Lung (tissue), 12 donors: ENCODE results near the gene TSPEAR. TPM values are rescaled to one million over a fixed set of nuclear protein-coding genes. Genes with fewer than 3 reads are reported as not detected.

ENCODE experiments used
- ATAC-seq: fragments of 200-7000 bp; cut with Tn5 transposase; one replicate; pipeline ENCODE4 v1.9.1; 2020; ENCODE audit warnings: moderate number of reproducible peaks; ENCODE audit not compliant: insufficient read depth, low FRiP score
- DNase-seq, 3 donors: peaks; one replicate each; pipeline ENCODE4 v3.0.0-alpha.2; 2013 to 2017
- H3K27ac ChIP-seq, 2 donors: one replicate each; pipeline ENCODE4 v1.5.1; 2013; ENCODE audit warnings: mild to moderate bottlenecking in 2 of 2, moderate library complexity in 2 of 2, control low read depth in 1 of 2, inconsistent platforms in 1 of 2, low read depth in 1 of 2, low read length in 1 of 2
- H3K27me3 ChIP-seq, 3 donors: one replicate each; pipeline ENCODE4 v1.5.1; 2013; ENCODE audit warnings: low read length in 2 of 3; ENCODE audit not compliant: control insufficient read depth in 3 of 3, insufficient read depth in 3 of 3
- H3K36me3 ChIP-seq, 4 donors: one replicate each; pipeline ENCODE4 v1.5.1; 2013; ENCODE audit warnings: low read length in 4 of 4, mild to moderate bottlenecking in 1 of 4, moderate library complexity in 1 of 4; ENCODE audit not compliant: control insufficient read depth in 4 of 4, insufficient read depth in 4 of 4
- H3K4me1 ChIP-seq, 5 donors: one replicate each; pipeline ENCODE4 v1.5.1; 2013; ENCODE audit warnings: low read length in 5 of 5, mild to moderate bottlenecking in 2 of 5, moderate library complexity in 1 of 5; ENCODE audit not compliant: control insufficient read depth in 5 of 5, insufficient read depth in 5 of 5
- H3K4me3 ChIP-seq: one replicate; pipeline ENCODE4 v1.5.1; 2013; ENCODE audit warnings: mild to moderate bottlenecking, control low read depth, moderate library complexity
- H3K9ac ChIP-seq, 2 donors: one replicate each; pipeline ENCODE4 v1.5.1; 2013; ENCODE audit warnings: low read length in 2 of 2, control low read depth in 1 of 2; ENCODE audit not compliant: insufficient read depth in 1 of 2
- H3K9me3 ChIP-seq, 4 donors: one replicate each; pipeline ENCODE4 v1.5.1; 2013; ENCODE audit warnings: low read length in 3 of 4, mild to moderate bottlenecking in 1 of 4, moderate library complexity in 1 of 4; ENCODE audit not compliant: control insufficient read depth in 4 of 4, insufficient read depth in 3 of 4
- CTCF ChIP-seq: IDR thresholded peaks from 2 replicates; pipeline ENCODE4 v1.5.1; 2012; ENCODE audit warnings: mild to moderate bottlenecking; ENCODE audit errors: control extremely low read depth, extremely low read depth
- WGBS, 2 donors: extraction: QIAGEN DNeasy Blood & Tissue Kit; methylation state at CpG; one replicate each; pipeline ENCODE4 v1.1.7; 2013; 5-methylcytosine and 5-hydroxymethylcytosine counted together
- polyA plus RNA-seq, 2 donors: library from polyadenylated mRNA; stranded (reverse); fragments of 200-250 nt; gene quantifications; one replicate each; pipeline ENCODE4 v1.2.1, GENCODE V29; 2013
- total RNA-seq, 2 donors: library from RNA; depleted of rRNA in 1 of 2; stranded (reverse); fragments of >200 nt in 1 of 2; gene quantifications; one replicate each; pipeline ENCODE4 v1.2.1, GENCODE V29; 2014 to 2021
- donor health status: control.
- donor health status: control.
- donor health status: Bipolar disorder and iron deficiency.
- donor health status: healthy.
- donor health status: DM: yes; HTN: yes; CAD: no.

The TSPEAR gene
- total and polyA plus RNA-seq, 4 donors = 0.02 to 2.1 (median 0.27) TPM

GRCh38 chr21:44535963-44536362 lies 175.4 kb downstream of the TSPEAR start:
- no peak for TF ChIP-seq CTCF
- Histone ChIP-seq H3K9me3 (peaks cover 0 to 9% (median 0%) of the 10 kb centered on the region in 4 donors), H3K27ac (no peak overlapping the region), H3K4me1 (no peaks in the 10 kb centered on the region), H3K4me3 (no peak overlapping the region), H3K9ac (no peak overlapping the region), H3K27me3 (no peaks in the 10 kb centered on the region), H3K36me3 (no peaks in the 10 kb centered on the region)
- 57 to 77% methylated on average over 7 of the region's 7 CpGs for WGBS, 2 donors
- ATAC-seq = no peak
- DNase-seq = peak in 2 of 3 donors; percentile 12

DNA sequence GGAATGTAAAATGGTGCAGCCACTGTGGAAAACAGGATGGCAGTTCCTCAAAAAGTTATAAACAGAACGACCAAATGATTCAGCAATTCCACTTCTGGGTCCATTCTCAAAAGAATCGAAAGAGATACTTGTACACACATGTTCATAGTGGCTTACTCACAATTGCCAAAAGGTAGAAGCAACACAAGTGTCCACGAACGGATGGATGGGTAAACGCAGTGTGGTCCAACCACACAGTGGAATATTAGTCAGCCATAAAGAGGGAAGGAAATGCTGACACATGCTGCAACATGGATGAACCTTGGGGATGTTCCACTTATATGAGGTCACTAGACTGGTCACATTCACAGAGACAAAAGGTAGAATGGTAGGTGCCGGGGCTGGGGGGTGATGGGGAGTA lies 176.7 kb downstream of the TSPEAR start:
- Histone ChIP-seq H3K4me1 (no peaks in the 10 kb centered on the region), H3K27me3 (no peaks in the 10 kb centered on the region), H3K4me3 (no peak overlapping the region), H3K27ac (no peak overlapping the region), H3K36me3 (no peaks in the 10 kb centered on the region), H3K9me3 (peaks cover 0 to 4% (median 0%) of the 10 kb centered on the region in 4 donors), H3K9ac (no peak overlapping the region)
- no peak for TF ChIP-seq CTCF
- DNase-seq = no peak
- WGBS, 2 donors = 89% methylated on average over 6 of the region's 6 CpGs
- ATAC-seq = no peak

DNA sequence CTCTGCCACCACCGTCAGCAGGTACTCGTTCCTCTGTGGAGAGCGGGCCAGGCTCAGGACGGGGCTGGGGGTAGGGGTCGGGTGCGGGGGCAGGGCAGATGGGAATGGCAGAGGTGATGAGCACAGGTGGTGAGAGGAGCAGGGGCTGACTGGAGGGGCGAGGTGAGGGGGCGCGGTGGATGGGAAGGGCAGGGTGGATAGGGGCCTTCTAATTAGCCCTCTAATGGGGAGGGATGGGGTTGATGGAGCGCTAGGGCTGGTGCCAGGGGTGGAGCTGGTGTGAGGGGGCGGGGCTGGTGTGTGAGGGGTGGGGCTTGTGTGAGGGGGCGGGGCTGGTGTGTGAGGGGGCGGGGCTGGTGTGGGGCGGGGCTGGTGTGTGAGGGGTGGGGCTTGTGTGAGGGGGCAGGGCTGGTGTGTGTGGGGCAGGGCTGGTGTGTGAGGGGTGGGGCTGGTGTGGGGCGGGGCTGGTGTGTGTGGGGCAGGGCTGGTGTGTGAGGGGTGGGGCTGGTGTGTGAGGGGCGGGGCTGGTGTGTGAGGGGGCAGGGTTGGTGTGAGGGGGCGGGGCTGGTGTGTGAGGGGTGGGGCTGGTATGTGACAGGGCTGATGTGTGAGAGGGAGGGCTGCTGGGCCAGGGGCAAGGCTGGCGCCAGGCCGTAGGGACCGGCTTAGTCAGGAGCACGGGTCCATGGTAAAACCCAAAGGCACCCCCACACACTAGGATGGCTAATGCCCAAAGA lies 177.3 kb downstream of the TSPEAR start:
- H3K9ac ChIP-seq = no peak overlapping the region
- ATAC-seq = no peak
- no peak overlapping the region for H3K27ac ChIP-seq
- H3K4me3 ChIP-seq = no peak overlapping the region
- H3K27me3 ChIP-seq = no peaks in the 10 kb centered on the region
- no peaks in the 10 kb centered on the region for H3K4me1 ChIP-seq
- H3K9me3 ChIP-seq = peaks cover 0 to 4% (median 0%) of the 10 kb centered on the region in 4 donors
- no peak for DNase-seq
- TF ChIP-seq CTCF = no peak
- H3K36me3 ChIP-seq = no peaks in the 10 kb centered on the region
- WGBS, 2 donors = 90 to 91% methylated on average over 15 to 21 of the region's 21 CpGs
